Tibial nerve (tissue), 4 donors: Measurements from ENCODE around the gene HGFAC. TPM values are rescaled to one million over a fixed set of nuclear protein-coding genes. Genes with fewer than 3 reads are reported as not detected.

Source experiments
- DNase-seq, 2 donors: peaks; one replicate each; pipeline ENCODE4 v3.0.0-alpha.2; 2019; ENCODE audit warnings: low spot score in 2 of 2
- H3K27ac ChIP-seq, 4 donors: fragments of 200-600 bp; sonication (generic) in 3 of 4; one replicate each; pipeline ENCODE4 v1.5.1; 2017 to 2019; ENCODE audit warnings: mild to moderate bottlenecking in 1 of 4
- H3K27me3 ChIP-seq, 2 donors: fragments of 200-600 bp; sonication (generic) in 1 of 2; one replicate each; pipeline versions ENCODE4 v1.5.1 to v1.6.0; 2017 to 2019
- H3K36me3 ChIP-seq, 3 donors: fragments of 200-600 bp; sonication (generic); one replicate each; pipeline ENCODE4 v1.5.1; 2018 to 2019
- H3K4me1 ChIP-seq, 4 donors: fragments of 200-600 bp; sonication (generic) in 3 of 4; one replicate each; pipeline ENCODE4 v1.5.1; 2017 to 2019
- H3K4me3 ChIP-seq, 4 donors: fragments of 200-600 bp; sonication (generic) in 3 of 4; one replicate each; pipeline ENCODE4 v1.5.1; 2017 to 2019; ENCODE audit warnings: mild to moderate bottlenecking in 1 of 4, moderate library complexity in 1 of 4
- H3K9me3 ChIP-seq, 4 donors: fragments of 200-600 bp; sonication (generic) in 3 of 4; one replicate each; pipeline ENCODE4 v1.5.1; 2017 to 2019
- EP300 ChIP-seq, 2 donors: sonication (generic); formaldehyde crosslinking; IDR thresholded peaks; one replicate each; pipeline ENCODE4 v1.6.1; 2017; ENCODE audit warnings: antibody characterized with exemption in 2 of 2, mild to moderate bottlenecking in 1 of 2
- POLR2A ChIP-seq, 2 donors: fragments of 450-650 bp; IDR thresholded peaks; one replicate each; pipeline ENCODE4 v1.6.1; 2017; ENCODE audit warnings: antibody characterized with exemption in 2 of 2, mild to moderate bottlenecking in 2 of 2, moderate library complexity in 2 of 2
- WGBS, 2 donors: methylation state at CpG; one replicate each; pipeline ENCODE4 v1.1.5; 2018; 5-methylcytosine and 5-hydroxymethylcytosine counted together
- total RNA-seq, 4 donors: library from RNA; depleted of rRNA; stranded (reverse); fragments of >200 nt; gene quantifications; one replicate each; pipeline ENCODE4 v1.1.0, GENCODE V29; 2016
- TF ChIP-seq, protein P1 (sequence below), 5 experiments: fragments of 200-600 bp in 3 of 5; fragments of 450-650 bp in 2 of 5; sonication (generic) in 3 of 5; IDR thresholded peaks; one replicate each; pipeline ENCODE4 v1.5.1; 2016 to 2019; ENCODE audit warnings: antibody characterized with exemption in 5 of 5, mild to moderate bottlenecking in 3 of 5, moderate library complexity in 2 of 5

The HGFAC gene
- total RNA-seq, 4 donors from 2014 or later, result not detected

DNA sequence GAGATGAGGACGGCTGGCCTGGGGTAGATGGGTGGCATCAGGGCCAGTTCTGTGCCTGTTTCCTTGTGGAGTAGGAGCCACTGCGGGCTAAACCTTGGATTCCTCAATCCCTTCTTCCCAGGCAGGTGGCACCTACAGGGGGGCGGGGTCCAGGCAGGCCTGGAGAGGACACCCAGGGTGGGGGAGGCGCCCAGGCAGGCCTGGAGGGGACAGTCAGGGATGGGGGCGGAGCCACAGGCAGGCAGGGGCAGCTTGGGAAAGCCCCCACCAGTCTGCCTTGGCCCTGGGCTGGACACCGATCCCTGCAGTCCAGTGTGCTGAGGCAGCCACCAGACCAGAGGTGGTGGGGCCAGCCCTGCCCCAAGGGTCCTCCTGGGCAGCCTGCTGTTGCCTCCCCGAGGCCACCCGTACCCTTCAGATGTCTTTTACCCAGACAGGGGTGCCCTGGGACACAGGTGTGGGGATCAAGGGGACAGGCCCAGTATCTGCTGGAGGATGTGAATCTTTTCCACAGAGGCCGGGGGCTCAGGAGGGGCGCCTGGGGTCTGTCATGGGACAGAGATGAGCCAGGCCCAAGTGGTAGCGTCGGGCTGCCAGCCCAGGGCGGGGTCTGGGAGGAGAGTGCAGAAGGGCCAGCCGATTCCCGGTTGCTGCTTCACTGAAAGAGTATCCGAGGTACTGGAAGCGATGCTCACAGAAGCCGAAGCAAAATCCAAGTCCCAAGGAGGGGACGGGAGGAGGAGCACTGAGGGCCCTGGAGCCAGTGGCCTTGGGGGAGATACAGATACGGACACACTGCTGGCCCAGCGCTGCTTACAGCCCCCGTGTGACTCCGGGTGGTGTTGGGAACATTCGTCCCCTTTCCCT is 56.0 kb downstream of the HGFAC start:
- Histone ChIP-seq H3K4me3 (no peak overlapping the region), H3K27ac (no peak overlapping the region), H3K27me3 (peaks cover 3 to 42% of the 10 kb centered on the region in 2 donors), H3K4me1 (no peaks in the 10 kb centered on the region), H3K36me3 (peaks cover 0 to 51% (median 0%) of the 10 kb centered on the region in 3 donors), H3K9me3 (no peaks in the 10 kb centered on the region)
- no peak for DNase-seq
- 64 to 66% methylated on average over 20 to 24 of the region's 24 CpGs for WGBS, 2 donors
- TF ChIP-seq POLR2A (IDR thresholded peaks at IDR 0.05) (no peak), EP300 (IDR thresholded peaks at IDR 0.05) (no peak)
- TF ChIP-seq, protein P1, sequence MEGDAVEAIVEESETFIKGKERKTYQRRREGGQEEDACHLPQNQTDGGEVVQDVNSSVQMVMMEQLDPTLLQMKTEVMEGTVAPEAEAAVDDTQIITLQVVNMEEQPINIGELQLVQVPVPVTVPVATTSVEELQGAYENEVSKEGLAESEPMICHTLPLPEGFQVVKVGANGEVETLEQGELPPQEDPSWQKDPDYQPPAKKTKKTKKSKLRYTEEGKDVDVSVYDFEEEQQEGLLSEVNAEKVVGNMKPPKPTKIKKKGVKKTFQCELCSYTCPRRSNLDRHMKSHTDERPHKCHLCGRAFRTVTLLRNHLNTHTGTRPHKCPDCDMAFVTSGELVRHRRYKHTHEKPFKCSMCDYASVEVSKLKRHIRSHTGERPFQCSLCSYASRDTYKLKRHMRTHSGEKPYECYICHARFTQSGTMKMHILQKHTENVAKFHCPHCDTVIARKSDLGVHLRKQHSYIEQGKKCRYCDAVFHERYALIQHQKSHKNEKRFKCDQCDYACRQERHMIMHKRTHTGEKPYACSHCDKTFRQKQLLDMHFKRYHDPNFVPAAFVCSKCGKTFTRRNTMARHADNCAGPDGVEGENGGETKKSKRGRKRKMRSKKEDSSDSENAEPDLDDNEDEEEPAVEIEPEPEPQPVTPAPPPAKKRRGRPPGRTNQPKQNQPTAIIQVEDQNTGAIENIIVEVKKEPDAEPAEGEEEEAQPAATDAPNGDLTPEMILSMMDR (IDR thresholded peaks at IDR 0.05), result no peak

DNA sequence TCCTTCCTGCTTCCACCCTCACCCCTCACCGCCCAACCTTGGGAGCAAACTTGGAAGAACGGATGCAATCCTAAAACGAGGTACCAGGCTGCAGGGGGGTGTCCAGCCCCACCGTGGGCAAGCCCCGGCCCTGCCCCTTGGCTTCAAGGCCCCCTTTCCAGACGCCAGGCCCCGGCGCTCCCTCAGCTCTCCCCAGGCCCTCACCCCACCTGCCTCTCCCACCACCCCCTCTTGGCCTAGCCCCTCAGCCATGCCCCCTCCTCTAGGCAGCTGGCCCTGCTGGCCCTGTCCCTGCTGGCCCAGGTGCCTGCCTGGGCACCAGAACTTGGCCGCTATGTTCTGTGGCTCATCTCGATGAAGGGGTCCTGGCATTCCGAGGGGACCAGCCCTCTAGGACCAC is 56.6 kb downstream of the HGFAC start:
- H3K27ac ChIP-seq, result no peak overlapping the region
- no peak for DNase-seq
- H3K4me3 ChIP-seq, result no peak overlapping the region
- no peaks in the 10 kb centered on the region for H3K9me3 ChIP-seq
- WGBS, 2 donors, result 63 to 81% methylated on average over 8 to 11 of the region's 11 CpGs
- peaks cover 3 to 36% of the 10 kb centered on the region in 2 donors for H3K27me3 ChIP-seq
- H3K4me1 ChIP-seq, result no peaks in the 10 kb centered on the region
- TF ChIP-seq EP300 (IDR thresholded peaks at IDR 0.05) (no peak), POLR2A (IDR thresholded peaks at IDR 0.05) (no peak)
- TF ChIP-seq, protein P1 (IDR thresholded peaks at IDR 0.05), result no peak
- peaks cover 0 to 57% (median 0%) of the 10 kb centered on the region in 3 donors for H3K36me3 ChIP-seq

Other genes starting within 250 kb of the HGFAC start
- 1 to 10 TPM; 1.2 to 2.0 (median 1.4) TPM for gene MSANTD1, start 192.8 kb upstream of the HGFAC start, total RNA-seq
- gene RGS12, start 148.9 kb upstream of the HGFAC start, total RNA-seq, result 10 to 100 TPM; 22.2 to 33.3 (median 28.5) TPM
- under 1 TPM in 1 of 4 donors, not detected in 3; 0.66 TPM for gene DOK7, start 21.3 kb downstream of the HGFAC start, total RNA-seq
- gene LRPAP1, start 90.5 kb downstream of the HGFAC start, total RNA-seq, result 100 to 1,000 TPM in 3 of 4 donors, 10 to 100 TPM in 1; 68.1 to 169 (median 108) TPM